HCT116 (cell line): ENCODE data around the gene HRH2.

ENCODE experiments used
- CEBPB ChIP-seq: IDR thresholded peaks from 2 replicates; pipeline ENCODE4 v1.6.1; 2012; ENCODE audit warnings: low read depth
- EGR1 ChIP-seq: IDR thresholded peaks from 2 replicates; pipeline ENCODE4 v1.6.1; 2012; ENCODE audit warnings: low read depth
- POLR2A ChIP-seq: IDR thresholded peaks from 2 replicates; pipeline ENCODE4 v1.7.0; 2011; ENCODE audit warnings: borderline replicate concordance; ENCODE audit not compliant: insufficient read depth, insufficient read length; ENCODE audit errors: extremely low read depth
- TF ChIP-seq, protein P1 (sequence below): IDR thresholded peaks from 2 replicates; pipeline ENCODE4 v1.6.1; 2012
- TF ChIP-seq, protein P2 (sequence below), 3 experiments: fragments of 200-600 bp in 1 of 3; sonication (generic) in 1 of 3; IDR thresholded peaks in 2 of 3; conservative IDR thresholded peaks in 1 of 3; 2 replicates each; pipeline ENCODE4 v1.5.1; 2012 to 2017; ENCODE audit warnings: low read depth in 2 of 3, low read length in 2 of 3, antibody characterized with exemption in 1 of 3, borderline replicate concordance in 1 of 3, control low read depth in 1 of 3, mild to moderate bottlenecking in 1 of 3, mixed read lengths in 1 of 3, mixed run types in 1 of 3, moderate library complexity in 1 of 3; ENCODE audit not compliant: insufficient read depth in 1 of 3

DNA sequence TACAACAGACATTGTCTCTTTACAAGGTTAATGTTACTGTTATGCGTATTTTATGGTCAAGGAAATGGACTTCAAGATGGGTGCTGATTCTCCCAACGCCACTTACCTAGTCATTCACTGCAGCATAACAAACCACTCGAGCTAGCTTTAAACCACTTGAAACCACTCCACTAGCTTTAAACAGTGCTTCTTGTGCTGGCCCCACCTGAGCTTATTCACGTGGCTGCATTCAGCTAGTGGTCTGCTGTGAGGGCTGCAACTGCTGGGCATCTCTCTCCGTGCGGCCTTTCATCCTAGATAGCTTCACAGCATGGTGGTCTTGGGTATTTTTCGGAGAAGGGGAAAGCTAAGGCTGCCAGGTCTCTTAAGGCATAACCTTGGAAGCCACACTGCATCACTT, 3.5 kb upstream of the HRH2 start:
- TF ChIP-seq, protein P1, sequence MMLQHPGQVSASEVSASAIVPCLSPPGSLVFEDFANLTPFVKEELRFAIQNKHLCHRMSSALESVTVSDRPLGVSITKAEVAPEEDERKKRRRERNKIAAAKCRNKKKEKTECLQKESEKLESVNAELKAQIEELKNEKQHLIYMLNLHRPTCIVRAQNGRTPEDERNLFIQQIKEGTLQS, result no peak
- TF ChIP-seq POLR2A (no peak), CEBPB (no peak), EGR1 (no peak)
- TF ChIP-seq, protein P2, sequence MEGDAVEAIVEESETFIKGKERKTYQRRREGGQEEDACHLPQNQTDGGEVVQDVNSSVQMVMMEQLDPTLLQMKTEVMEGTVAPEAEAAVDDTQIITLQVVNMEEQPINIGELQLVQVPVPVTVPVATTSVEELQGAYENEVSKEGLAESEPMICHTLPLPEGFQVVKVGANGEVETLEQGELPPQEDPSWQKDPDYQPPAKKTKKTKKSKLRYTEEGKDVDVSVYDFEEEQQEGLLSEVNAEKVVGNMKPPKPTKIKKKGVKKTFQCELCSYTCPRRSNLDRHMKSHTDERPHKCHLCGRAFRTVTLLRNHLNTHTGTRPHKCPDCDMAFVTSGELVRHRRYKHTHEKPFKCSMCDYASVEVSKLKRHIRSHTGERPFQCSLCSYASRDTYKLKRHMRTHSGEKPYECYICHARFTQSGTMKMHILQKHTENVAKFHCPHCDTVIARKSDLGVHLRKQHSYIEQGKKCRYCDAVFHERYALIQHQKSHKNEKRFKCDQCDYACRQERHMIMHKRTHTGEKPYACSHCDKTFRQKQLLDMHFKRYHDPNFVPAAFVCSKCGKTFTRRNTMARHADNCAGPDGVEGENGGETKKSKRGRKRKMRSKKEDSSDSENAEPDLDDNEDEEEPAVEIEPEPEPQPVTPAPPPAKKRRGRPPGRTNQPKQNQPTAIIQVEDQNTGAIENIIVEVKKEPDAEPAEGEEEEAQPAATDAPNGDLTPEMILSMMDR (IDR thresholded peaks at IDR 0.05 in 2 of 3, conservative IDR thresholded peaks at IDR 0.05 in 1 of 3; ENCODE audit: borderline replicate concordance in 1 of 3, insufficient read depth in 1 of 3, low read depth in 2 of 3, low read length in 2 of 3), result no peak
